Gastrocnemius medialis (tissue), 4 donors: ENCODE data around the gene MACROD2.

Experiments used
- POLR2A ChIP-seq, 2 donors: fragments of 450-650 bp; IDR thresholded peaks; one replicate each; pipeline ENCODE4 v1.6.1; 2017; ENCODE audit warnings: antibody characterized with exemption in 2 of 2, mild to moderate bottlenecking in 2 of 2, moderate library complexity in 2 of 2
- TF ChIP-seq, protein P1 (sequence below), 5 experiments: fragments of 450-650 bp in 3 of 5; fragments of 200-600 bp in 2 of 5; sonication (generic) in 2 of 5; IDR thresholded peaks in 4 of 5; conservative IDR thresholded peaks in 1 of 5; 1 replicate in 4 of 5; 2 replicates in 1 of 5; pipeline ENCODE4 v1.5.1; 2016 to 2019; ENCODE audit warnings: antibody characterized with exemption in 5 of 5, mild to moderate bottlenecking in 3 of 5, moderate library complexity in 3 of 5

DNA sequence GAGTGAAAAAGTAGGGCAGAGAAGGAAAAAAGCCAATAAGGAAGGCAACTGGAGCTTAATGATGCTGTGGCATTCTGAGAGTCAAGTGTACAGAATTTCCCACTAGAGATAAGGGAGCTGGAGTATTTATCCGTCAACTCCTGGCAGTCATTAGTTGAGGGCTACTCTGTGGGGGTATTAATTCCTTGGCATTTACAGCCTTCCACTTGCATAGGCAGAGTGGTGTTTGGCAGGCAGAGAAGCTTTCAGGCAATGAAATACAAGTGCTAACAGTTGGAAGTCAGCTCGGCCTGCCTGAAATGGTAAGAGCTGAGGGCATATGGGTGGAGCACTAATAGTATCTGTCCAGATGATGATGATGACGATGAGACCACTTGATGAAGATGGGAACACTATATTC lies 549.4 kb downstream of the MACROD2 start:
- TF ChIP-seq, protein P1, sequence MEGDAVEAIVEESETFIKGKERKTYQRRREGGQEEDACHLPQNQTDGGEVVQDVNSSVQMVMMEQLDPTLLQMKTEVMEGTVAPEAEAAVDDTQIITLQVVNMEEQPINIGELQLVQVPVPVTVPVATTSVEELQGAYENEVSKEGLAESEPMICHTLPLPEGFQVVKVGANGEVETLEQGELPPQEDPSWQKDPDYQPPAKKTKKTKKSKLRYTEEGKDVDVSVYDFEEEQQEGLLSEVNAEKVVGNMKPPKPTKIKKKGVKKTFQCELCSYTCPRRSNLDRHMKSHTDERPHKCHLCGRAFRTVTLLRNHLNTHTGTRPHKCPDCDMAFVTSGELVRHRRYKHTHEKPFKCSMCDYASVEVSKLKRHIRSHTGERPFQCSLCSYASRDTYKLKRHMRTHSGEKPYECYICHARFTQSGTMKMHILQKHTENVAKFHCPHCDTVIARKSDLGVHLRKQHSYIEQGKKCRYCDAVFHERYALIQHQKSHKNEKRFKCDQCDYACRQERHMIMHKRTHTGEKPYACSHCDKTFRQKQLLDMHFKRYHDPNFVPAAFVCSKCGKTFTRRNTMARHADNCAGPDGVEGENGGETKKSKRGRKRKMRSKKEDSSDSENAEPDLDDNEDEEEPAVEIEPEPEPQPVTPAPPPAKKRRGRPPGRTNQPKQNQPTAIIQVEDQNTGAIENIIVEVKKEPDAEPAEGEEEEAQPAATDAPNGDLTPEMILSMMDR (IDR thresholded peaks at IDR 0.05 in 4 of 5, conservative IDR thresholded peaks at IDR 0.05 in 1 of 5): no peak
- TF ChIP-seq POLR2A (IDR thresholded peaks at IDR 0.05): no peak
